SU-DHL-6 (cell line): Measurements from ENCODE around the gene SSBP1.

Experiments used
- H2AFZ ChIP-seq: fragments of 200-600 bp; sonication (generic); 2 replicates; pipeline ENCODE4 v1.6.1; 2014; ENCODE audit warnings: low read depth, mild to moderate bottlenecking, moderate library complexity, mixed read lengths, antibody characterized with exemption, low read length; ENCODE audit not compliant: severe bottlenecking
- H3F3A ChIP-seq: fragments of 200-600 bp; shearing (Covaris generic); 2 replicates; pipeline ENCODE4 v1.6.0; 2016; ENCODE audit warnings: antibody characterized with exemption, mild to moderate bottlenecking; ENCODE audit not compliant: insufficient read depth
- H3K27ac ChIP-seq: fragments of 200-600 bp; sonication (generic); 2 replicates; pipeline ENCODE4 v1.5.1; 2016; ENCODE audit warnings: low read depth, mild to moderate bottlenecking, low read length, moderate library complexity, mixed read lengths
- H3K27me3 ChIP-seq: fragments of 200-600 bp; sonication (generic), shearing (Covaris generic); 2 replicates; pipeline ENCODE4 v1.6.0; 2014; ENCODE audit warnings: mild to moderate bottlenecking, low read length
- H3K36me3 ChIP-seq: fragments of 200-600 bp; sonication (generic); 2 replicates; pipeline ENCODE4 v1.6.1; 2014; ENCODE audit warnings: mild to moderate bottlenecking, low read length, mixed read lengths
- H3K4me2 ChIP-seq: fragments of 300-600, 200-600 bp; shearing (Covaris generic), sonication (generic); 2 replicates; pipeline ENCODE4 v1.6.0; 2014; ENCODE audit warnings: low read length, low read depth, mild to moderate bottlenecking; ENCODE audit not compliant: poor library complexity, severe bottlenecking
- H3K4me3 ChIP-seq: fragments of 200-600 bp; sonication (generic); 2 replicates; pipeline ENCODE4 v1.5.1; 2014; ENCODE audit warnings: antibody characterized with exemption, low read length, mild to moderate bottlenecking, mixed read lengths; ENCODE audit not compliant: insufficient read depth, poor library complexity, severe bottlenecking
- H3K79me2 ChIP-seq: fragments of 200-600 bp; sonication (generic); 2 replicates; pipeline ENCODE4 v1.6.1; 2014; ENCODE audit warnings: mild to moderate bottlenecking, low read length, moderate library complexity; ENCODE audit not compliant: insufficient read depth
- H3K9ac ChIP-seq: fragments of 200-600 bp; sonication (generic); 2 replicates; pipeline ENCODE4 v1.7.0; 2014; ENCODE audit warnings: mild to moderate bottlenecking, low read length
- H3K9me2 ChIP-seq: fragments of 200-600 bp; sonication (generic); replicated peaks from 2 replicates; pipeline ENCODE4 v1.6.1; 2014; ENCODE audit warnings: low read length; ENCODE audit not compliant: insufficient read depth
- H3K9me3 ChIP-seq: fragments of 200-600 bp; sonication (generic); 2 replicates; pipeline ENCODE4 v1.6.1; 2014; ENCODE audit warnings: low read length, mixed read lengths; ENCODE audit not compliant: insufficient read depth
- H4K20me1 ChIP-seq: fragments of 200-600 bp; sonication (generic); 2 replicates; pipeline ENCODE4 v1.6.1; 2014; ENCODE audit warnings: low read depth, mild to moderate bottlenecking, antibody characterized with exemption, low read length, moderate library complexity, mixed read lengths
- EZH2phosphoT487 ChIP-seq: fragments of 200-600 bp; sonication (generic), shearing (Covaris generic); conservative IDR thresholded peaks from 2 replicates; pipeline ENCODE4 v1.6.1; 2018; ENCODE audit warnings: mild to moderate bottlenecking, antibody characterized with exemption, low read length, moderate library complexity, mixed read lengths
- TF ChIP-seq, protein P1 (sequence below): fragments of 200-600 bp; sonication (generic); IDR thresholded peaks from one replicate; pipeline ENCODE4 v1.5.1; 2017; ENCODE audit warnings: antibody characterized with exemption, mild to moderate bottlenecking, low read length, moderate library complexity; ENCODE audit not compliant: insufficient read depth, poor library complexity, severe bottlenecking

The SSBP1 gene

DNA sequence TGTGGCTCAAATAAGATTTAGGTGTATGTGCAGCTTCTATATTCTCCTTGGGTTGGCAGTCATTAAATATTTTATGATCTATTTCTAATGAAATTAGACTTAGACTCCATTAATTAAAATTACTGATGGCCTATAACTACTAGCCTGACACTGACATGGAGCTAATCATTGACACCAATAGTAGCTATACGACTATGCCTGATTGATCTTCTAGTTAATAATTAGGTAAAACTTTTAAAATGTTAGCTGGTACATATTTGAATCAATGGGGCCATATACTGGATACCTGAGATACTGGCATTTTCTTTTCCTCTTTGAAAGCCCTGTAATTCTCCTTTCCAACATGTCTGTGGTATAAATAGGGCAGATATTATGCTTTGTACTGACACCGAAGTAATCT is 15.6 kb upstream of the SSBP1 start:
- Histone ChIP-seq H3K27me3 (no peaks in the 10 kb centered on the region), H3K27ac (no peak overlapping the region), H4K20me1 (no peaks in the 10 kb centered on the region), H3K9ac (no peak overlapping the region), H3K9me3 (no peaks in the 10 kb centered on the region), H3K9me2 (no peaks in the 10 kb centered on the region), H3K36me3 (no peaks in the 10 kb centered on the region), H2AFZ (no peak overlapping the region), H3K79me2 (no peaks in the 10 kb centered on the region), H3K4me2 (no peak overlapping the region), H3K4me3 (no peak overlapping the region), H3F3A (no peaks in the 10 kb centered on the region)
- no peak for TF ChIP-seq EZH2phosphoT487
- TF ChIP-seq, protein P1, sequence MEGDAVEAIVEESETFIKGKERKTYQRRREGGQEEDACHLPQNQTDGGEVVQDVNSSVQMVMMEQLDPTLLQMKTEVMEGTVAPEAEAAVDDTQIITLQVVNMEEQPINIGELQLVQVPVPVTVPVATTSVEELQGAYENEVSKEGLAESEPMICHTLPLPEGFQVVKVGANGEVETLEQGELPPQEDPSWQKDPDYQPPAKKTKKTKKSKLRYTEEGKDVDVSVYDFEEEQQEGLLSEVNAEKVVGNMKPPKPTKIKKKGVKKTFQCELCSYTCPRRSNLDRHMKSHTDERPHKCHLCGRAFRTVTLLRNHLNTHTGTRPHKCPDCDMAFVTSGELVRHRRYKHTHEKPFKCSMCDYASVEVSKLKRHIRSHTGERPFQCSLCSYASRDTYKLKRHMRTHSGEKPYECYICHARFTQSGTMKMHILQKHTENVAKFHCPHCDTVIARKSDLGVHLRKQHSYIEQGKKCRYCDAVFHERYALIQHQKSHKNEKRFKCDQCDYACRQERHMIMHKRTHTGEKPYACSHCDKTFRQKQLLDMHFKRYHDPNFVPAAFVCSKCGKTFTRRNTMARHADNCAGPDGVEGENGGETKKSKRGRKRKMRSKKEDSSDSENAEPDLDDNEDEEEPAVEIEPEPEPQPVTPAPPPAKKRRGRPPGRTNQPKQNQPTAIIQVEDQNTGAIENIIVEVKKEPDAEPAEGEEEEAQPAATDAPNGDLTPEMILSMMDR = no peak

GRCh38 chr7:141729020-141729419 is 9.1 kb upstream of the SSBP1 start:
- Histone ChIP-seq H3K36me3 (no peaks in the 10 kb centered on the region), H3K27me3 (no peaks in the 10 kb centered on the region), H3K9me2 (no peaks in the 10 kb centered on the region), H3K27ac (no peak overlapping the region), H3K9me3 (no peaks in the 10 kb centered on the region), H2AFZ (no peak overlapping the region), H3K79me2 (no peaks in the 10 kb centered on the region), H3K4me3 (no peak overlapping the region), H3K9ac (no peak overlapping the region), H4K20me1 (no peaks in the 10 kb centered on the region), H3K4me2 (no peak overlapping the region), H3F3A (no peaks in the 10 kb centered on the region)
- TF ChIP-seq, protein P1 = no peak
- no peak for TF ChIP-seq EZH2phosphoT487

DNA sequence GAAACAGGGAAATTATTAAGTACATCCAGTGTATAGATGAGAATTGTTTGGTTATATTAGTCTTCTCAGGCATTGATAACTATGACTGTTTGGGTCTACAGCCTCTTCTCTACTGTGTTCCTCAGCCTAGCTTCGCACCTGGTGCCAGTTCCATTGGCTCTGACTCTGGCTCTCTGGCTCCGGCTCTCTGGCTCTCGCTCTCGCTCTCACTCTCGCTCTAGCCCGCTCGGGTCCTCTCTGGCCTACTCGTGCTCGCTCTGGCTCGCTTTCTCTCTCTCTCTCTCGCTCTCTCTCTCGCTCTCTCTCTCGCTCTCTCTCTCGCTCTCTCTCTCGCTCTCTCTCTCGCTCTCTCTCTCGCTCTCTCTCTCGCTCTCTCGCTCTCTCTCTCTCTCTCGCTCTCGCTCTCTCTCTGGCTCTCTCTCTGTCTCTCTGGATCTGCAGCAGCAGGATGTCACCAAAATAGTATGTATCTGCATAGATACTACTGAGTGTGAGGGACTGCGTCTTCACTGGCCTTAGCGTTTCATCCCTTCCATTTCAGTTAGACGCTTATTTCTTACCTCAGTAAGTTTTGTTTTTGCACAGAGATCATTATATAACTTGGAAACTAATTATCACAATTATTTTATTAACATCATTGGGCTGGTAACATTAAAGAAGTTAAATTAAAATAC is 6.5 kb upstream of the SSBP1 start:
- no peak overlapping the region for H2AFZ ChIP-seq

More for the DNA sequence above, 6.5 kb upstream of the SSBP1 start:
- no peaks in the 10 kb centered on the region for H3K79me2 ChIP-seq
- no peak overlapping the region for H3K4me2 ChIP-seq
- H3K9me2 ChIP-seq = no peaks in the 10 kb centered on the region
- H3K4me3 ChIP-seq = no peak overlapping the region
- H3K27ac ChIP-seq = no peak overlapping the region
- no peaks in the 10 kb centered on the region for H3K27me3 ChIP-seq
- no peak for TF ChIP-seq EZH2phosphoT487
- TF ChIP-seq, protein P1 = no peak
- H3K9ac ChIP-seq = no peak overlapping the region
- H3K36me3 ChIP-seq = no peaks in the 10 kb centered on the region
- H3K9me3 ChIP-seq = no peaks in the 10 kb centered on the region
- no peaks in the 10 kb centered on the region for H3F3A ChIP-seq
- H4K20me1 ChIP-seq = no peaks in the 10 kb centered on the region
